NCI-H2171 (cell line): ENCODE results near the gene ALG8.
"Not testable (repeated sequence)": the region's sequence is repeated elsewhere in the genome, so short reads cannot be mapped to it uniquely, and the experiment has no call there.

ENCODE experiments used
- DNase-seq: peaks from one replicate; lab custom pipeline; 2025; lab: John Stamatoyannopoulos, UW

ALG8 gene

GRCh38 chr11:78139422-78140391, at the start of gene ALG8:
TSS of gene ALG8 (minus strand) at chr11:78139626. CDS start at chr11:78139588, 38 bp downstream.
- DNase-seq: peak; percentile 98

GRCh38 chr11:78188286-78189173, 49.1 kb upstream of the ALG8 start, which contains the start of the genes KCTD21 and USP35:
TSS of gene KCTD21 (minus strand) at chr11:78188626. CDS start at chr11:78174554, 14,072 bp downstream.
TSS of gene USP35 (plus strand) at chr11:78188919. CDS start at chr11:78196246, 7,327 bp downstream.
- peak; percentile 98 for DNase-seq

- DNase-seq: no peak
Measured at GRCh38 chr11:78187366-78188285, 48.2 kb upstream of the ALG8 start.

- DNase-seq: no peak
Measured at GRCh38 chr11:78181185-78181584, 41.8 kb upstream of the ALG8 start.

GRCh38 chr11:78180751-78181150, 41.3 kb upstream of the ALG8 start:
- no peak for DNase-seq

GRCh38 chr11:78179459-78180071, 40.1 kb upstream of the ALG8 start:
- no peak for DNase-seq

GRCh38 chr11:78177216-78177615, 37.8 kb upstream of the ALG8 start:
- DNase-seq: peak; percentile 44

GRCh38 chr11:78176605-78177141, 37.2 kb upstream of the ALG8 start:
- no peak for DNase-seq

- not testable (repeated sequence) for DNase-seq
Measured at GRCh38 chr11:78175862-78176261, 36.4 kb upstream of the ALG8 start.

GRCh38 chr11:78171951-78172350, 32.5 kb upstream of the ALG8 start:
- DNase-seq: no peak

- DNase-seq: no peak
Measured at GRCh38 chr11:78170874-78171549, 31.6 kb upstream of the ALG8 start.

- no peak for DNase-seq
Measured at GRCh38 chr11:78170413-78170812, 31.0 kb upstream of the ALG8 start.

- no peak for DNase-seq
Measured at GRCh38 chr11:78168539-78169477, 29.4 kb upstream of the ALG8 start.

GRCh38 chr11:78166855-78167469, 27.5 kb upstream of the ALG8 start:
- DNase-seq: no peak

GRCh38 chr11:78164471-78164870, 25.0 kb upstream of the ALG8 start:
- DNase-seq: no peak

GRCh38 chr11:78163828-78164227, 24.4 kb upstream of the ALG8 start:
- no peak for DNase-seq

- no peak for DNase-seq
Measured at GRCh38 chr11:78161962-78162371, 22.5 kb upstream of the ALG8 start.

GRCh38 chr11:78161346-78161745, 21.9 kb upstream of the ALG8 start:
- no peak for DNase-seq
